A549 (cell line): ENCODE data around the gene G3BP1.

Experiments used
- CTCF ChIP-seq: fragments of >200 bp; sonication (Bioruptor Twin); formaldehyde crosslinking; IDR thresholded peaks from 3 replicates; pipeline ENCODE4 v1.5.1; 2016
- E2F6 ChIP-seq: IDR thresholded peaks from 2 replicates; pipeline ENCODE4 v1.6.1; 2012; ENCODE audit warnings: low read depth, borderline replicate concordance

- TF ChIP-seq CTCF = no peak
- no peak for TF ChIP-seq E2F6
Observed at GRCh38 chr5:151751593-151751992, 20.2 kb upstream of the G3BP1 start.
